GM23338 (cell line): ENCODE data around the gene ARHGAP10. TPM values are rescaled to one million over a fixed set of nuclear protein-coding genes. Genes with fewer than 3 reads are reported as not detected.

ENCODE experiments used
- ATAC-seq: fragments of 200-7000 bp; cut with Tn5 transposase; 3 replicates; pipeline ENCODE4 v1.9.1; 2020
- DNase-seq: peaks from one replicate; pipeline ENCODE4 v3.0.0-alpha.2; 2015; ENCODE audit warnings: low spot score
- H2AFZ ChIP-seq: fragments of 200-600 bp; sonication (generic); 2 replicates; pipeline ENCODE4 v1.8.0; 2016; ENCODE audit warnings: antibody characterized with exemption, mild to moderate bottlenecking, moderate library complexity
- H3F3A ChIP-seq: fragments of 200-600 bp; sonication (generic); replicated peaks from 2 replicates; pipeline ENCODE4 v1.8.0; 2017; ENCODE audit warnings: antibody characterized with exemption, mixed run types, low read depth
- H3K27ac ChIP-seq: fragments of 200-600 bp; sonication (generic); 2 replicates; pipeline ENCODE4 v1.6.1; 2016; ENCODE audit warnings: low read depth
- H3K27me3 ChIP-seq: fragments of 200-600 bp; sonication (generic); 2 replicates; pipeline ENCODE4 v1.8.0; 2016; ENCODE audit warnings: mild to moderate bottlenecking, mixed run types, moderate library complexity; ENCODE audit not compliant: insufficient read depth
- H3K36me3 ChIP-seq: fragments of 200-600 bp; sonication (generic); 2 replicates; pipeline ENCODE4 v1.8.0; 2016; ENCODE audit warnings: mild to moderate bottlenecking; ENCODE audit not compliant: insufficient read depth
- H3K4me1 ChIP-seq: fragments of 200-600 bp; sonication (generic); 2 replicates; pipeline ENCODE4 v1.8.0; 2016; ENCODE audit warnings: mild to moderate bottlenecking, moderate library complexity; ENCODE audit not compliant: insufficient read depth
- H3K4me2 ChIP-seq: fragments of 200-600 bp; sonication (generic); 2 replicates; pipeline ENCODE4 v1.7.1; 2017; ENCODE audit warnings: mixed run types
- H3K4me3 ChIP-seq: fragments of 200-600 bp; sonication (generic); 2 replicates; pipeline ENCODE4 v1.6.1; 2016; ENCODE audit warnings: mixed run types
- H3K79me2 ChIP-seq: fragments of 200-600 bp; sonication (generic); replicated peaks from 2 replicates; pipeline ENCODE4 v1.8.0; 2017; ENCODE audit warnings: mild to moderate bottlenecking; ENCODE audit not compliant: insufficient read depth
- H3K9me2 ChIP-seq: fragments of 200-600 bp; sonication (generic); 2 replicates; pipeline ENCODE4 v1.8.0; 2017; ENCODE audit not compliant: insufficient read depth
- H4K20me1 ChIP-seq: fragments of 200-600 bp; sonication (generic); replicated peaks from 2 replicates; pipeline ENCODE4 v1.8.0; 2017; ENCODE audit warnings: mild to moderate bottlenecking; ENCODE audit not compliant: insufficient read depth
- H3K27ac Mint-ChIP-seq: 2 replicates; pipeline ENCODE4 v1.8.0; 2020; ENCODE audit warnings: inconsistent platforms, mild to moderate bottlenecking, moderate library complexity, mixed read lengths
- H3K27me3 Mint-ChIP-seq: 3 replicates; pipeline ENCODE4 v1.8.0; 2022; ENCODE audit warnings: low read depth, mild to moderate bottlenecking, moderate library complexity, mixed read lengths, inconsistent platforms; ENCODE audit not compliant: insufficient read depth, poor library complexity
- H3K36me3 Mint-ChIP-seq: 3 replicates; pipeline ENCODE4 v1.8.0; 2021; ENCODE audit warnings: low read depth, mild to moderate bottlenecking, inconsistent platforms, moderate library complexity, mixed read lengths
- H3K4me1 Mint-ChIP-seq: 3 replicates; pipeline ENCODE4 v1.8.0; 2020; ENCODE audit warnings: mild to moderate bottlenecking, inconsistent platforms, mixed read lengths
- H3K4me3 Mint-ChIP-seq: 3 replicates; pipeline ENCODE4 v1.8.0; 2021; ENCODE audit warnings: moderate library complexity, mild to moderate bottlenecking, inconsistent platforms, mixed read lengths
- H3K9me3 Mint-ChIP-seq: 3 replicates; pipeline ENCODE4 v1.8.0; 2020; ENCODE audit warnings: moderate library complexity, mild to moderate bottlenecking, inconsistent platforms, mixed read lengths
- CREB1 ChIP-seq: fragments of 250-450 bp; sonication (Bioruptor Pico); IDR thresholded peaks from 2 replicates; pipeline ENCODE4 v1.5.0; 2020; ENCODE audit warnings: low read depth, mild to moderate bottlenecking, moderate library complexity
- EZH2 ChIP-seq: fragments of 200-600 bp; sonication (generic); IDR thresholded peaks from one replicate; pipeline ENCODE4 v1.8.0; 2017; ENCODE audit warnings: antibody characterized with exemption, mild to moderate bottlenecking, low read depth; ENCODE audit not compliant: unreplicated experiment
- EZH2phosphoT487 ChIP-seq: fragments of 200-600 bp; sonication (generic); IDR thresholded peaks from one replicate; pipeline ENCODE4 v1.8.1; 2018; ENCODE audit warnings: antibody characterized with exemption; ENCODE audit not compliant: unreplicated experiment
- JUNB ChIP-seq: IDR thresholded peaks from one replicate; pipeline ENCODE4 v1.6.1; 2016; ENCODE audit warnings: antibody characterized with exemption; ENCODE audit not compliant: unreplicated experiment
- NANOG ChIP-seq: IDR thresholded peaks from 2 replicates; pipeline ENCODE4 v1.6.1; 2016; ENCODE audit warnings: antibody characterized with exemption, borderline replicate concordance
- POLR2AphosphoS5 ChIP-seq: IDR thresholded peaks from 2 replicates; pipeline ENCODE4 v1.6.1; 2016; ENCODE audit warnings: antibody characterized with exemption, low read depth
- STAT1 ChIP-seq: IDR thresholded peaks from one replicate; pipeline ENCODE4 v1.6.1; 2016; ENCODE audit warnings: antibody characterized with exemption; ENCODE audit not compliant: unreplicated experiment
- ZNF114 ChIP-seq: fragments of 250-450 bp; sonication (Bioruptor Pico); IDR thresholded peaks from 2 replicates; pipeline ENCODE4 v1.5.0; 2020; ENCODE audit warnings: mild to moderate bottlenecking, moderate library complexity
- ZNF331 ChIP-seq: fragments of 250-450 bp; sonication (Bioruptor Pico); IDR thresholded peaks from 2 replicates; pipeline ENCODE4 v1.5.0; 2020; ENCODE audit warnings: low read depth, mild to moderate bottlenecking, moderate library complexity
- polyA plus RNA-seq: library from polyadenylated mRNA; unstranded; fragments of >200 nt; fragmentation: Nextera tagmentation; extraction: Ambion mirVana; gene quantifications from 2 replicates; pipeline ENCODE4 v1.2.1, GENCODE V29; 2016
- total RNA-seq: library from RNA; depleted of rRNA; stranded (reverse); fragments of >200 nt; shearing (Covaris generic); gene quantifications from 2 replicates; pipeline ENCODE4 v1.2.3, GENCODE V29; 2014
- TF ChIP-seq, protein P1 (sequence below): IDR thresholded peaks from one replicate; pipeline ENCODE4 v1.6.1; 2018; ENCODE audit warnings: antibody characterized with exemption; ENCODE audit not compliant: unreplicated experiment
- TF ChIP-seq, protein P2 (sequence below): fragments of 250-450 bp; sonication (Bioruptor Pico); IDR thresholded peaks from 2 replicates; pipeline ENCODE4 v1.5.0; 2020; ENCODE audit warnings: mild to moderate bottlenecking, moderate library complexity
- TF ChIP-seq, protein P3 (sequence below), 2 experiments: fragments of 200-600 bp in 1 of 2; sonication (generic) in 1 of 2; conservative IDR thresholded peaks; 2 replicates each; pipeline versions ENCODE4 v1.5.1 to v1.6.1; 2016 to 2017; ENCODE audit warnings: antibody characterized with exemption in 2 of 2, low read depth in 2 of 2, mild to moderate bottlenecking in 2 of 2, moderate library complexity in 1 of 2
- TF ChIP-seq, protein P4 (sequence below): IDR thresholded peaks from 2 replicates; pipeline ENCODE4 v1.6.1; 2016; ENCODE audit warnings: antibody characterized with exemption

ARHGAP10 gene
- total and polyA plus RNA-seq, 2 experiments from 2014 or later, result 5.1 to 6.3 TPM

DNA sequence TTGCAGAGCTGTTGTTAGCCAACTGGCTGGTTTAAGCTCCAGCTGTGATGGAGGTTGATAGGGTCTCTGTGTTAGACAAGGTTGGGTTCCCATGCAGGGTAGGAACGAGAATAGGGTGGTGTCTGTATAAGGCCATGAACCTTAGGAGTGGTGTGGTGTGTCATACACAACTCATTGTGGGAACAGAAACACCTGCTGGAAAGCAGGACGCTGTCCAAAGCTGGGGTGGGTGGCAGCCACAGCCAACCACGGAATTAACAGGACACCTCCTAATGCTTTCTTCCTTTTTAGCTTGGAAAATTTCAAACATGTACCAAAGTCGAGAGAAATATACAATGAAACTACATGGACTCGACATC is 94.4 kb downstream of the ARHGAP10 start:
- 0 out of 2 replicates have a peak, but pooled peaks cover 8% of the 10 kb centered on the region for H3K4me1 ChIP-seq
- H3K4me2 ChIP-seq, result no peak overlapping the region
- H2AFZ ChIP-seq, result no peak overlapping the region
- DNase-seq (no peak), ATAC-seq (no peak)
- H3K36me3 ChIP-seq, result no peaks in the 10 kb centered on the region
- no peaks in the 10 kb centered on the region for H4K20me1 ChIP-seq
- no peak overlapping the region for H3K4me3 Mint-ChIP-seq
- no peaks in the 10 kb centered on the region for H3K36me3 Mint-ChIP-seq
- H3K9me2 ChIP-seq, result no peaks in the 10 kb centered on the region
- H3K4me1 Mint-ChIP-seq, result peaks cover 6% of the 10 kb centered on the region
- H3K9me3 Mint-ChIP-seq, result no peaks in the 10 kb centered on the region
- no peak overlapping the region for H3K4me3 ChIP-seq
- no peak overlapping the region for H3K27ac Mint-ChIP-seq
- no peaks in the 10 kb centered on the region for H3K79me2 ChIP-seq
- no peaks in the 10 kb centered on the region for H3K27me3 ChIP-seq
- no peak overlapping the region for H3K27ac ChIP-seq
- H3F3A ChIP-seq, result no peaks in the 10 kb centered on the region
- H3K27me3 Mint-ChIP-seq, result no peaks in the 10 kb centered on the region
- TF ChIP-seq ZNF114 (CRISPR knock-in tag) (no peak), POLR2AphosphoS5 (no peak), ZNF331 (no peak), JUNB (no peak), STAT1 (no peak), CREB1 (CRISPR knock-in tag) (no peak), NANOG (no peak), EZH2 (no peak), EZH2phosphoT487 (no peak)
- TF ChIP-seq, protein P1, sequence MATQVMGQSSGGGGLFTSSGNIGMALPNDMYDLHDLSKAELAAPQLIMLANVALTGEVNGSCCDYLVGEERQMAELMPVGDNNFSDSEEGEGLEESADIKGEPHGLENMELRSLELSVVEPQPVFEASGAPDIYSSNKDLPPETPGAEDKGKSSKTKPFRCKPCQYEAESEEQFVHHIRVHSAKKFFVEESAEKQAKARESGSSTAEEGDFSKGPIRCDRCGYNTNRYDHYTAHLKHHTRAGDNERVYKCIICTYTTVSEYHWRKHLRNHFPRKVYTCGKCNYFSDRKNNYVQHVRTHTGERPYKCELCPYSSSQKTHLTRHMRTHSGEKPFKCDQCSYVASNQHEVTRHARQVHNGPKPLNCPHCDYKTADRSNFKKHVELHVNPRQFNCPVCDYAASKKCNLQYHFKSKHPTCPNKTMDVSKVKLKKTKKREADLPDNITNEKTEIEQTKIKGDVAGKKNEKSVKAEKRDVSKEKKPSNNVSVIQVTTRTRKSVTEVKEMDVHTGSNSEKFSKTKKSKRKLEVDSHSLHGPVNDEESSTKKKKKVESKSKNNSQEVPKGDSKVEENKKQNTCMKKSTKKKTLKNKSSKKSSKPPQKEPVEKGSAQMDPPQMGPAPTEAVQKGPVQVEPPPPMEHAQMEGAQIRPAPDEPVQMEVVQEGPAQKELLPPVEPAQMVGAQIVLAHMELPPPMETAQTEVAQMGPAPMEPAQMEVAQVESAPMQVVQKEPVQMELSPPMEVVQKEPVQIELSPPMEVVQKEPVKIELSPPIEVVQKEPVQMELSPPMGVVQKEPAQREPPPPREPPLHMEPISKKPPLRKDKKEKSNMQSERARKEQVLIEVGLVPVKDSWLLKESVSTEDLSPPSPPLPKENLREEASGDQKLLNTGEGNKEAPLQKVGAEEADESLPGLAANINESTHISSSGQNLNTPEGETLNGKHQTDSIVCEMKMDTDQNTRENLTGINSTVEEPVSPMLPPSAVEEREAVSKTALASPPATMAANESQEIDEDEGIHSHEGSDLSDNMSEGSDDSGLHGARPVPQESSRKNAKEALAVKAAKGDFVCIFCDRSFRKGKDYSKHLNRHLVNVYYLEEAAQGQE, result no peak
- TF ChIP-seq, protein P2, sequence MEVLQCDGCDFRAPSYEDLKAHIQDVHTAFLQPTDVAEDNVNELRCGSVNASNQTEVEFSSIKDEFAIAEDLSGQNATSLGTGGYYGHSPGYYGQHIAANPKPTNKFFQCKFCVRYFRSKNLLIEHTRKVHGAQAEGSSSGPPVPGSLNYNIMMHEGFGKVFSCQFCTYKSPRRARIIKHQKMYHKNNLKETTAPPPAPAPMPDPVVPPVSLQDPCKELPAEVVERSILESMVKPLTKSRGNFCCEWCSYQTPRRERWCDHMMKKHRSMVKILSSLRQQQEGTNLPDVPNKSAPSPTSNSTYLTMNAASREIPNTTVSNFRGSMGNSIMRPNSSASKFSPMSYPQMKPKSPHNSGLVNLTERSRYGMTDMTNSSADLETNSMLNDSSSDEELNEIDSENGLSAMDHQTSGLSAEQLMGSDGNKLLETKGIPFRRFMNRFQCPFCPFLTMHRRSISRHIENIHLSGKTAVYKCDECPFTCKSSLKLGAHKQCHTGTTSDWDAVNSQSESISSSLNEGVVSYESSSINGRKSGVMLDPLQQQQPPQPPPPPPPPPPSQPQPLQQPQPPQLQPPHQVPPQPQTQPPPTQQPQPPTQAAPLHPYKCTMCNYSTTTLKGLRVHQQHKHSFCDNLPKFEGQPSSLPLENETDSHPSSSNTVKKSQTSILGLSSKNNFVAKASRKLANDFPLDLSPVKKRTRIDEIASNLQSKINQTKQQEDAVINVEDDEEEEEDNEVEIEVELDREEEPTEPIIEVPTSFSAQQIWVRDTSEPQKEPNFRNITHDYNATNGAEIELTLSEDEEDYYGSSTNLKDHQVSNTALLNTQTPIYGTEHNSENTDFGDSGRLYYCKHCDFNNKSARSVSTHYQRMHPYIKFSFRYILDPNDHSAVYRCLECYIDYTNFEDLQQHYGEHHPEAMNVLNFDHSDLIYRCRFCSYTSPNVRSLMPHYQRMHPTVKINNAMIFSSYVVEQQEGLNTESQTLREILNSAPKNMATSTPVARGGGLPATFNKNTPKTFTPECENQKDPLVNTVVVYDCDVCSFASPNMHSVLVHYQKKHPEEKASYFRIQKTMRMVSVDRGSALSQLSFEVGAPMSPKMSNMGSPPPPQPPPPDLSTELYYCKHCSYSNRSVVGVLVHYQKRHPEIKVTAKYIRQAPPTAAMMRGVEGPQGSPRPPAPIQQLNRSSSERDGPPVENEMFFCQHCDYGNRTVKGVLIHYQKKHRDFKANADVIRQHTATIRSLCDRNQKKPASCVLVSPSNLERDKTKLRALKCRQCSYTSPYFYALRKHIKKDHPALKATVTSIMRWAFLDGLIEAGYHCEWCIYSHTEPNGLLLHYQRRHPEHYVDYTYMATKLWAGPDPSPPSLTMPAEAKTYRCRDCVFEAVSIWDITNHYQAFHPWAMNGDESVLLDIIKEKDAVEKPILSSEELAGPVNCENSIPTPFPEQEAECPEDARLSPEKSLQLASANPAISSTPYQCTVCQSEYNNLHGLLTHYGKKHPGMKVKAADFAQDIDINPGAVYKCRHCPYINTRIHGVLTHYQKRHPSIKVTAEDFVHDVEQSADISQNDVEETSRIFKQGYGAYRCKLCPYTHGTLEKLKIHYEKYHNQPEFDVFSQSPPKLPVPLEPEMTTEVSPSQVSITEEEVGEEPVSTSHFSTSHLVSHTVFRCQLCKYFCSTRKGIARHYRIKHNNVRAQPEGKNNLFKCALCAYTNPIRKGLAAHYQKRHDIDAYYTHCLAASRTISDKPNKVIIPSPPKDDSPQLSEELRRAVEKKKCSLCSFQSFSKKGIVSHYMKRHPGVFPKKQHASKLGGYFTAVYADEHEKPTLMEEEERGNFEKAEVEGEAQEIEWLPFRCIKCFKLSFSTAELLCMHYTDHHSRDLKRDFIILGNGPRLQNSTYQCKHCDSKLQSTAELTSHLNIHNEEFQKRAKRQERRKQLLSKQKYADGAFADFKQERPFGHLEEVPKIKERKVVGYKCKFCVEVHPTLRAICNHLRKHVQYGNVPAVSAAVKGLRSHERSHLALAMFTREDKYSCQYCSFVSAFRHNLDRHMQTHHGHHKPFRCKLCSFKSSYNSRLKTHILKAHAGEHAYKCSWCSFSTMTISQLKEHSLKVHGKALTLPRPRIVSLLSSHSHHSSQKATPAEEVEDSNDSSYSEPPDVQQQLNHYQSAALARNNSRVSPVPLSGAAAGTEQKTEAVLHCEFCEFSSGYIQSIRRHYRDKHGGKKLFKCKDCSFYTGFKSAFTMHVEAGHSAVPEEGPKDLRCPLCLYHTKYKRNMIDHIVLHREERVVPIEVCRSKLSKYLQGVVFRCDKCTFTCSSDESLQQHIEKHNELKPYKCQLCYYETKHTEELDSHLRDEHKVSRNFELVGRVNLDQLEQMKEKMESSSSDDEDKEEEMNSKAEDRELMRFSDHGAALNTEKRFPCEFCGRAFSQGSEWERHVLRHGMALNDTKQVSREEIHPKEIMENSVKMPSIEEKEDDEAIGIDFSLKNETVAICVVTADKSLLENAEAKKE (CRISPR knock-in tag), result no peak
- TF ChIP-seq, protein P3, sequence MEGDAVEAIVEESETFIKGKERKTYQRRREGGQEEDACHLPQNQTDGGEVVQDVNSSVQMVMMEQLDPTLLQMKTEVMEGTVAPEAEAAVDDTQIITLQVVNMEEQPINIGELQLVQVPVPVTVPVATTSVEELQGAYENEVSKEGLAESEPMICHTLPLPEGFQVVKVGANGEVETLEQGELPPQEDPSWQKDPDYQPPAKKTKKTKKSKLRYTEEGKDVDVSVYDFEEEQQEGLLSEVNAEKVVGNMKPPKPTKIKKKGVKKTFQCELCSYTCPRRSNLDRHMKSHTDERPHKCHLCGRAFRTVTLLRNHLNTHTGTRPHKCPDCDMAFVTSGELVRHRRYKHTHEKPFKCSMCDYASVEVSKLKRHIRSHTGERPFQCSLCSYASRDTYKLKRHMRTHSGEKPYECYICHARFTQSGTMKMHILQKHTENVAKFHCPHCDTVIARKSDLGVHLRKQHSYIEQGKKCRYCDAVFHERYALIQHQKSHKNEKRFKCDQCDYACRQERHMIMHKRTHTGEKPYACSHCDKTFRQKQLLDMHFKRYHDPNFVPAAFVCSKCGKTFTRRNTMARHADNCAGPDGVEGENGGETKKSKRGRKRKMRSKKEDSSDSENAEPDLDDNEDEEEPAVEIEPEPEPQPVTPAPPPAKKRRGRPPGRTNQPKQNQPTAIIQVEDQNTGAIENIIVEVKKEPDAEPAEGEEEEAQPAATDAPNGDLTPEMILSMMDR (conservative IDR thresholded peaks at IDR 0.05; ENCODE audit: low read depth in 2 of 2), result no peak
- TF ChIP-seq, protein P4, sequence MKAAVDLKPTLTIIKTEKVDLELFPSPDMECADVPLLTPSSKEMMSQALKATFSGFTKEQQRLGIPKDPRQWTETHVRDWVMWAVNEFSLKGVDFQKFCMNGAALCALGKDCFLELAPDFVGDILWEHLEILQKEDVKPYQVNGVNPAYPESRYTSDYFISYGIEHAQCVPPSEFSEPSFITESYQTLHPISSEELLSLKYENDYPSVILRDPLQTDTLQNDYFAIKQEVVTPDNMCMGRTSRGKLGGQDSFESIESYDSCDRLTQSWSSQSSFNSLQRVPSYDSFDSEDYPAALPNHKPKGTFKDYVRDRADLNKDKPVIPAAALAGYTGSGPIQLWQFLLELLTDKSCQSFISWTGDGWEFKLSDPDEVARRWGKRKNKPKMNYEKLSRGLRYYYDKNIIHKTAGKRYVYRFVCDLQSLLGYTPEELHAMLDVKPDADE, result no peak
